Adrenal gland (tissue), 19 donors: ENCODE data around the gene OR8H2. TPM values are rescaled to one million over a fixed set of nuclear protein-coding genes. Genes with fewer than 3 reads are reported as not detected.
"Not testable (repeated sequence)": the region's sequence is repeated elsewhere in the genome, so short reads cannot be mapped to it uniquely, and the experiment has no call there.

Experiments
- DNase-seq, 7 donors: peaks; one replicate each; pipeline ENCODE4 v3.0.0-alpha.2; 2019 to 2020
- H3K27ac ChIP-seq, 5 donors: fragments of 200-600 bp; sonication (generic) in 4 of 5; 1 replicate in 3 of 5; 2 replicates in 2 of 5; pipeline versions ENCODE4 v1.5.1 to v1.8.0; 2016 to 2020; ENCODE audit warnings: mild to moderate bottlenecking in 1 of 5
- H3K27me3 ChIP-seq: fragments of 200-600 bp; 2 replicates; pipeline ENCODE4 v1.8.0; 2021
- H3K36me3 ChIP-seq, 2 donors: fragments of 200-600 bp; replicated peaks in 1 of 2; 1 replicate in 1 of 2; 2 replicates in 1 of 2; pipeline versions ENCODE4 v1.5.1 to v1.8.0; 2018 to 2022
- H3K4me1 ChIP-seq, 2 donors: fragments of 200-600 bp; replicated peaks in 1 of 2; 1 replicate in 1 of 2; 2 replicates in 1 of 2; pipeline versions ENCODE4 v1.5.1 to v1.8.0; 2018 to 2021
- H3K4me3 ChIP-seq, 4 donors: fragments of 200-600 bp; sonication (generic) in 3 of 4; one replicate each; pipeline ENCODE4 v1.5.1; 2016 to 2018
- H3K9me3 ChIP-seq, 3 donors: fragments of 200-600 bp; sonication (generic) in 1 of 3; replicated peaks in 1 of 3; 1 replicate in 2 of 3; 2 replicates in 1 of 3; pipeline versions ENCODE4 v1.5.1 to v1.8.0; 2016 to 2021
- POLR2A ChIP-seq, 2 donors: fragments of 450-650 bp; IDR thresholded peaks; one replicate each; pipeline ENCODE4 v1.6.1; 2017; ENCODE audit warnings: antibody characterized with exemption in 2 of 2, mild to moderate bottlenecking in 2 of 2, moderate library complexity in 1 of 2
- WGBS, 4 donors: extraction: QIAGEN DNeasy Blood & Tissue Kit in 2 of 4; methylation state at CpG; one replicate each; pipeline versions ENCODE4 v1.1.5 to v1.1.7; 2013 to 2017; 5-methylcytosine and 5-hydroxymethylcytosine counted together
- intact Hi-C, 2 donors: fragments of 100-400 bp; cut with DNase I; formaldehyde crosslinking; loops; one replicate each; pipeline versions ENCODE4 v1.14.1 to v1.15.0; 2022 to 2023
- long read RNA-seq, 10 donors: library from polyadenylated mRNA in 3 of 10; unstranded in 2 of 10; stranded (forward) in 1 of 10; transcript quantifications; one replicate each; pipeline ENCODE4 v2.0.0 and lab custom pipeline, GENCODE V29; 2021 to 2026
- polyA plus RNA-seq, 3 donors: library from polyadenylated mRNA; stranded (reverse); fragments of 200-250 nt in 2 of 3; fragments of 350-450 nt in 1 of 3; fragmentation: Illumina TruSeq in 1 of 3; extraction: RNeasy Lipid Tissue Mini Kit (QIAGEN cat#74804) in 1 of 3; gene quantifications; one replicate each; pipeline ENCODE4 v1.2.3, GENCODE V29; 2013 to 2014
- total RNA-seq, 9 donors: library from RNA; depleted of rRNA in 4 of 9; stranded (reverse); fragments of >200 nt in 4 of 9; fragments of 120-200 nt in 1 of 9; fragmentation: NEBNext Ultra II Directional in 1 of 9; extraction: Animal tissue kit (Norgen Biotek cat#: 25700) in 1 of 9; gene quantifications; one replicate each; pipeline versions ENCODE4 v1.1.0 to v1.2.4, GENCODE V29; 2013 to 2023
- TF ChIP-seq, protein P1 (sequence below), 6 experiments: fragments of 450-650 bp in 4 of 6; fragments of 200-600 bp in 2 of 6; sonication (generic) in 1 of 6; IDR thresholded peaks; 1 replicate in 5 of 6; 2 replicates in 1 of 6; pipeline versions ENCODE4 v1.5.1 to v1.8.0; 2016 to 2021; ENCODE audit warnings: antibody characterized with exemption in 6 of 6, mild to moderate bottlenecking in 2 of 6, moderate library complexity in 1 of 6
- donor health status: healthy with polysubstance abuse.
- donor health status: Bipolar disorder and iron deficiency.
- donor health status: DM: yes; HTN: yes; CAD: no.
- donor health status: DM: no; HTN: no; CAD: no.
- donor health status: DM: no; HTN: no; CAD: no.
- donor health status: DM: yes; HTN: yes; CAD: no.

Gene OR8H2, protein sequence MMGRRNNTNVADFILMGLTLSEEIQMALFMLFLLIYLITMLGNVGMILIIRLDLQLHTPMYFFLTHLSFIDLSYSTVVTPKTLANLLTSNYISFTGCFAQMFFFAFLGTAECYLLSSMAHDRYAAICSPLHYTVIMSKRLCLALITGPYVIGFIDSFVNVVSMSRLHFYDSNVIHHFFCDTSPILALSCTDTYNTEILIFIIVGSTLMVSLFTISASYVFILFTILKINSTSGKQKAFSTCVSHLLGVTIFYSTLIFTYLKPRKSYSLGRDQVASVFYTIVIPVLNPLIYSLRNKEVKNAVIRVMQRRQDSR
- total RNA-seq (not detected), polyA plus RNA-seq (not detected)
- long read RNA-seq, donor 1 = 0 reads
- long read RNA-seq, donor 2 = 0 reads
- long read RNA-seq, donor 3, partial matches to known transcripts = 0 of 1 reads
- long read RNA-seq, donor 3, other reads (novel, unspliced or antisense) = 0 of 1 reads
- long read RNA-seq, donor 4 = 0 reads
- long read RNA-seq, donor 5 = 0 reads
- long read RNA-seq, donor 6 = 0 reads
- long read RNA-seq, donor 7 = 0 reads
- long read RNA-seq, donor 8 = 0 reads
- long read RNA-seq, donor 9 = 0 reads
- long read RNA-seq, donor 10 = 0 reads

DNA sequence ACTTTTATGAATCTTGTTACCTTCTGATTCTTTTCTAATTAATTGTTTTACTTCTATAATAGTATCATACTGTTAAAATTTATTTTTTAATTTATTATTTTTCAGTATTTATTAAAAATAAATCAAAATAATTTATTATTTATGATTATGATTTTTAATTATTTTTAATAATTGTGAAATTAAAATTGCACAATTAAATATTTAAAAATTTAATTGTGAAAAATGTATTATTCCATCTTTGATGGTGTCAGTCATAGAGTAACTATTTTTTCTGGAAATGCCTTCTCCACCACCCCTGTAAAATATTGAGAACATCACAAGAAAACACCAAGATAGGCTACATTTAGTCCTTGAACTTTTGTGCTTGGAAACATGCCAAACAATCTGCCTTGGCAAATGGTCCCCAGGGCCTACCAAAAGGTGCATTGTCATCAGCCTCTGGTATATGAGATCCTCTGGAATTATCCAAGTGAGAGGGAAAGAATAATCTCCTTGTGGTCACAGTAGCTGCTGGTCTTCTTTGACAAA lies at the start of gene OR8H2:
Gene OR8H2 (plus strand): TSS at position 478 of the 528 bp plus-strand sequence. CDS start 1,356 bp downstream, outside the sequence.
- no peak within 1 kb of the TSS for H3K4me3 ChIP-seq
- no peak for DNase-seq
- no peaks in the 10 kb centered on the region for H3K9me3 ChIP-seq
- H3K36me3 ChIP-seq = no peaks in the 10 kb centered on the region
- no peak within 1 kb of the TSS for H3K27ac ChIP-seq
- H3K27me3 ChIP-seq = no peaks in the 10 kb centered on the region
- H3K4me1 ChIP-seq = no peaks in the 10 kb centered on the region
- intact Hi-C loops = no loop called here
- TF ChIP-seq POLR2A (IDR thresholded peaks at IDR 0.05) = no peak

GRCh38 chr11:56056366-56056765 lies 47.1 kb upstream of the OR8H2 start:
- WGBS, 4 donors = 24 to 41% (median 35%) methylated on average over 4 of the region's 4 CpGs
- H3K9me3 ChIP-seq, intact Hi-C loops, H3K27ac ChIP-seq, H3K27me3 ChIP-seq, DNase-seq, H3K36me3 ChIP-seq, H3K4me3 ChIP-seq, H3K4me1 ChIP-seq: not testable (repeated sequence)

- WGBS, 4 donors = 21 to 32% (median 30%) methylated on average over 6 to 7 of the region's 7 CpGs
- H3K27me3 ChIP-seq = not testable (repeated sequence)
Observed at GRCh38 chr11:56057661-56058237, 45.7 kb upstream of the OR8H2 start.

DNA sequence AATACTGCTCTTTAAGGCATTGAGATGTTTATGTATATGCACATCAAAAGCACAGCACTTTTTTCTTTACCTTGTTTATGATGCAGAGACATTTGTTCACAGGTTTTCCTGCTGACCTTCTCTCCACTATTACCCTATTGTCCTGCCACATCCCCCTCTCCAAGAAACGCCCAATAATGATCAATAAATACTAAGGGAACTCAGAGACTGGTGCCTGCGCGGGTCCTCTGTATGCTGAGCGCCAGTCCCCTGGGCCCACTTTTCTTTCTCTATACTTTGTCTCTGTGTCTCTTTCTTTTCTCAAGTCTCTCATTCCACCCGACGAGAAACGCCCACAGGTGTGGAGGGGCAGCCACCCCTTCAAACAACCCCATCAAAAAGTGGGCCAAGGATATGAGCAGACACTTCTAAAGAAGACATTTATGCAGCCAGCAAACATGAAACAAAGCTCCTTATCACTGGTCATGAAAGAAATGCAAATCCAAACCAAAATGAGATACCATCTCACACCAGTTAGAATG lies 45.2 kb upstream of the OR8H2 start:
- WGBS, 4 donors = 61 to 86% (median 70%) methylated on average over 7 of the region's 7 CpGs
- H3K4me3 ChIP-seq, H3K27me3 ChIP-seq, intact Hi-C loops, H3K36me3 ChIP-seq, DNase-seq, H3K27ac ChIP-seq, H3K9me3 ChIP-seq, H3K4me1 ChIP-seq: not testable (repeated sequence)

More at GRCh38 chr11:56057661-56058237, 45.7 kb upstream of the OR8H2 start:
- H3K4me3 ChIP-seq, H3K27ac ChIP-seq, H3K9me3 ChIP-seq, intact Hi-C loops, DNase-seq, H3K4me1 ChIP-seq, H3K36me3 ChIP-seq: not testable (repeated sequence)

DNA sequence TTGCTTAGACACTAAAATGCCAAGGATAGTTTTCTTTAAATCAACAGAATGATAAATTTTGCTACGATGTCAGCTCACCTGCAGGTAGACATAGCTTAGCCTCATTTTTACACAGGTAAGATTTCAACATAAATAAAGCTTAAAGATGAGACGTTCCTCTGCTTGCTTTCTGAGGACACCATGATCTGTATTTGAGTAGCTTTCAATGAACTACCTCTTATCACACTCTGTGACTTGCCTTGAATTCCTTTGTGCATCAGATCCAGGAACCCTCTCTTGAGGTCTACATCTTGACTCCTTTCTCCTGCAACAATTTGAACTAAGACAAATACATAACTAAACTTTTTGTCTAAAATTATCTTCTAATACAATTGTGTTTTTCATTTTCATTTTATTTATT lies 36.5 kb upstream of the OR8H2 start:
- Histone ChIP-seq H3K9me3 (no peaks in the 10 kb centered on the region), H3K27me3 (no peaks in the 10 kb centered on the region), H3K27ac (no peak overlapping the region), H3K4me3 (no peak overlapping the region), H3K4me1 (no peaks in the 10 kb centered on the region), H3K36me3 (no peaks in the 10 kb centered on the region)
- TF ChIP-seq POLR2A (IDR thresholded peaks at IDR 0.05) = no peak
- no peak for DNase-seq
- WGBS, 4 donors = 60 to 70% (median 65%) methylated on average over 2 of the region's 2 CpGs
- intact Hi-C loops = no loop called here

DNA sequence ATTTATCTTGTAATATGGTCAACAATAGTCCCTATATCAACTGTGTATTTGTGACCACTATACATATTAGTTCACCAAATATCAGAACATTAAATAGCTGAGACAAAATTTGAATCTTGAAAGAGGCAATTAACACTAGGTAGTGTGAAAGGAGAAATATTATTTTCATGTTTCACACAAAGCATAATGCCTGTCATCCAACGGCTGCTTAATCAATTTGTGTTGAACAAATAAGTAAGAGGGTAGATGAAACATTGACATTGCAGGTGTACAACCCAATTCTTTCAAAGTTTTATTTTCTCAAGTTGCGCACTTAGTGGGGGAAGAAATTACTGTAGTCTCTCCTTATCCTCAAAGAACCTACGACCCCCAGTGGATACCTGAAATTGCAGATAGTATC lies 13.8 kb upstream of the OR8H2 start:
- Histone ChIP-seq H3K27ac (no peak overlapping the region), H3K4me1 (no peaks in the 10 kb centered on the region), H3K36me3 (no peaks in the 10 kb centered on the region), H3K4me3 (no peak overlapping the region), H3K9me3 (no peaks in the 10 kb centered on the region), H3K27me3 (no peaks in the 10 kb centered on the region)
- 50 to 75% (median 63%) methylated on average over 3 of the region's 3 CpGs for WGBS, 4 donors
- no peak for DNase-seq
- TF ChIP-seq, protein P1, sequence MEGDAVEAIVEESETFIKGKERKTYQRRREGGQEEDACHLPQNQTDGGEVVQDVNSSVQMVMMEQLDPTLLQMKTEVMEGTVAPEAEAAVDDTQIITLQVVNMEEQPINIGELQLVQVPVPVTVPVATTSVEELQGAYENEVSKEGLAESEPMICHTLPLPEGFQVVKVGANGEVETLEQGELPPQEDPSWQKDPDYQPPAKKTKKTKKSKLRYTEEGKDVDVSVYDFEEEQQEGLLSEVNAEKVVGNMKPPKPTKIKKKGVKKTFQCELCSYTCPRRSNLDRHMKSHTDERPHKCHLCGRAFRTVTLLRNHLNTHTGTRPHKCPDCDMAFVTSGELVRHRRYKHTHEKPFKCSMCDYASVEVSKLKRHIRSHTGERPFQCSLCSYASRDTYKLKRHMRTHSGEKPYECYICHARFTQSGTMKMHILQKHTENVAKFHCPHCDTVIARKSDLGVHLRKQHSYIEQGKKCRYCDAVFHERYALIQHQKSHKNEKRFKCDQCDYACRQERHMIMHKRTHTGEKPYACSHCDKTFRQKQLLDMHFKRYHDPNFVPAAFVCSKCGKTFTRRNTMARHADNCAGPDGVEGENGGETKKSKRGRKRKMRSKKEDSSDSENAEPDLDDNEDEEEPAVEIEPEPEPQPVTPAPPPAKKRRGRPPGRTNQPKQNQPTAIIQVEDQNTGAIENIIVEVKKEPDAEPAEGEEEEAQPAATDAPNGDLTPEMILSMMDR (IDR thresholded peaks at IDR 0.05) = no peak
- no peak for TF ChIP-seq POLR2A (IDR thresholded peaks at IDR 0.05)
- intact Hi-C loops = no loop called here
